Stimulated activated CD4-positive, alpha-beta T cell treated with anti-CD3 and anti-CD28 coated beads, Interleukin-12 subunit alpha, Interleukin-12 subunit beta, amount 100 ng/mL, for 4 hours (primary cell): ENCODE results near the gene SLC2A14.
"Not testable (repeated sequence)": the region's sequence is repeated elsewhere in the genome, so short reads cannot be mapped to it uniquely, and the experiment has no call there.

ENCODE experiments used
- DNase-seq: peaks from one replicate; pipeline ENCODE4 v3.0.0-alpha.2; 2020

The SLC2A14 gene

GRCh38 chr12:7868391-7868790, 4.3 kb downstream of the SLC2A14 start:
- DNase-seq, result no peak

- DNase-seq, result no peak
Measured at GRCh38 chr12:7864601-7865150, 8.0 kb downstream of the SLC2A14 start.

- not testable (repeated sequence) for DNase-seq
Measured at GRCh38 chr12:7862814-7863348, 9.8 kb downstream of the SLC2A14 start.

GRCh38 chr12:7862301-7862700, 10.4 kb downstream of the SLC2A14 start:
- not testable (repeated sequence) for DNase-seq

- no peak for DNase-seq
Measured at GRCh38 chr12:7859552-7859951, 13.2 kb downstream of the SLC2A14 start.

- DNase-seq, result no peak
Measured at GRCh38 chr12:7857971-7858370, 14.7 kb downstream of the SLC2A14 start.

- no peak for DNase-seq
Measured at GRCh38 chr12:7856516-7856915, 16.2 kb downstream of the SLC2A14 start.

- no peak for DNase-seq
Measured at GRCh38 chr12:7853557-7853956, 19.2 kb downstream of the SLC2A14 start.

- DNase-seq, result not testable (repeated sequence)
Measured at GRCh38 chr12:7851622-7852081, 21.1 kb downstream of the SLC2A14 start.

GRCh38 chr12:7850099-7850498, 22.6 kb downstream of the SLC2A14 start:
- DNase-seq, result not testable (repeated sequence)

GRCh38 chr12:7848098-7848422, 24.7 kb downstream of the SLC2A14 start:
- not testable (repeated sequence) for DNase-seq

- DNase-seq, result not testable (repeated sequence)
Measured at GRCh38 chr12:7847226-7848097, 25.3 kb downstream of the SLC2A14 start.

GRCh38 chr12:7844116-7844515, 28.6 kb downstream of the SLC2A14 start:
- no peak for DNase-seq

GRCh38 chr12:7843583-7843982, 29.1 kb downstream of the SLC2A14 start:
- DNase-seq, result not testable (repeated sequence)

GRCh38 chr12:7843149-7843548, 29.6 kb downstream of the SLC2A14 start:
- not testable (repeated sequence) for DNase-seq

GRCh38 chr12:7842444-7842843, 30.3 kb downstream of the SLC2A14 start:
- not testable (repeated sequence) for DNase-seq

- DNase-seq, result not testable (repeated sequence)
Measured at GRCh38 chr12:7839848-7840247, 32.9 kb downstream of the SLC2A14 start.

GRCh38 chr12:7839226-7839625, 33.5 kb downstream of the SLC2A14 start:
- DNase-seq, result not testable (repeated sequence)

GRCh38 chr12:7837366-7837765, 35.3 kb downstream of the SLC2A14 start:
- no peak for DNase-seq

GRCh38 chr12:7835766-7836165, 36.9 kb downstream of the SLC2A14 start:
- DNase-seq, result no peak

GRCh38 chr12:7835116-7835515, 37.6 kb downstream of the SLC2A14 start:
- no peak for DNase-seq

GRCh38 chr12:7834701-7835100, 38.0 kb downstream of the SLC2A14 start:
- DNase-seq, result no peak

- no peak for DNase-seq
Measured at GRCh38 chr12:7833831-7834230, 38.9 kb downstream of the SLC2A14 start.

- not testable (repeated sequence) for DNase-seq
Measured at GRCh38 chr12:7833201-7833600, 39.5 kb downstream of the SLC2A14 start.
